H1 (cell line): ENCODE data around the gene ARHGEF12.

Experiments used
- BRCA1 ChIP-seq: IDR thresholded peaks from 2 replicates; pipeline ENCODE4 v1.6.1; 2012; ENCODE audit warnings: low read depth, low read length, improper control_type of control experiment
- CTCF ChIP-seq, 3 experiments: IDR thresholded peaks; 1 replicate in 2 of 3; 2 replicates in 1 of 3; pipeline versions ENCODE4 v1.5.1 to v1.6.1; 2011; ENCODE audit warnings: low read length in 3 of 3, mild to moderate bottlenecking in 3 of 3, inconsistent platforms in 2 of 3, low read depth in 1 of 3, moderate library complexity in 1 of 3; ENCODE audit not compliant: insufficient read depth in 1 of 3; ENCODE audit errors: control extremely low read depth in 1 of 3
- EP300 ChIP-seq, 2 experiments: IDR thresholded peaks; 1 replicate in 1 of 2; 2 replicates in 1 of 2; pipeline ENCODE4 v1.6.1; 2011 to 2012; ENCODE audit warnings: low read depth in 2 of 2, low read length in 2 of 2, mild to moderate bottlenecking in 2 of 2, borderline replicate concordance in 1 of 2, inconsistent platforms in 1 of 2, moderate library complexity in 1 of 2
- EZH2 ChIP-seq: fragments of 200-600 bp; sonication (generic); IDR thresholded peaks from 2 replicates; pipeline ENCODE4 v1.7.1; 2012; ENCODE audit warnings: low read depth, mild to moderate bottlenecking, moderate library complexity, low read length, inconsistent platforms; ENCODE audit not compliant: severe bottlenecking
- GABPA ChIP-seq: IDR thresholded peaks from 2 replicates; pipeline ENCODE4 v1.6.1; 2011; ENCODE audit warnings: mild to moderate bottlenecking, low read length, moderate library complexity, borderline replicate concordance; ENCODE audit not compliant: insufficient read depth
- JUN ChIP-seq: IDR thresholded peaks from 2 replicates; pipeline ENCODE4 v1.6.1; 2011; ENCODE audit warnings: low read depth, mild to moderate bottlenecking, improper control_type of control experiment, low read length
- KDM5A ChIP-seq: fragments of 200-600 bp; IDR thresholded peaks from 2 replicates; pipeline ENCODE4 v1.7.1; 2012; ENCODE audit warnings: mild to moderate bottlenecking, low read length, inconsistent platforms, mixed read lengths
- POLR2A ChIP-seq, 2 experiments: IDR thresholded peaks; 1 replicate in 1 of 2; 2 replicates in 1 of 2; pipeline ENCODE4 v1.6.1; 2011; ENCODE audit warnings: low read depth in 2 of 2, low read length in 2 of 2, mild to moderate bottlenecking in 2 of 2; ENCODE audit errors: control extremely low read depth in 1 of 2
- TCF12 ChIP-seq: IDR thresholded peaks from 2 replicates; pipeline ENCODE4 v1.6.1; 2011; ENCODE audit warnings: low read depth, mild to moderate bottlenecking, low read length
- TF ChIP-seq, protein P1 (sequence below): IDR thresholded peaks from 2 replicates; pipeline ENCODE4 v1.6.1; 2012; ENCODE audit warnings: inconsistent platforms
- TF ChIP-seq, protein P2 (sequence below): IDR thresholded peaks from 2 replicates; pipeline ENCODE4 v1.6.1; 2011; ENCODE audit warnings: low read length, improper control_type of control experiment

DNA sequence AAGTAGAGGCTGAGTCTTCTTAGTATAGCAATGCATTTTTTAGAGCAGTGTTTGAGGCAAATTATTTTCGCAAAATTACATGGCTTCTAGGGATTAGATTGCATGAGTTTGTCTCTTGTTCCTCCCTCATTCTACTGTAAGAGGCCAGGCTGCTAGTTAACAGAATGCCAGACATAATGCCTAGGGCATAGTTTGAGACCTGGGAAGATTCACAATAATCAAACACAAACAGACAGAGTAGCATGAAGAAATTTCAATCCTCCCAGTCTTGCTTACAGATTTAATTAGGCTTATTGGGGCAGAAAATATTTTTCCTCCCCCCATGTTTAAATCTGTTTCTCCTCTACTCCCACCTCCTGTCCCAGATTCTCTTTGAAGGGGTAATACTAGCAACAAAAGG is 48.3 kb downstream of the ARHGEF12 start:
- TF ChIP-seq, protein P1, sequence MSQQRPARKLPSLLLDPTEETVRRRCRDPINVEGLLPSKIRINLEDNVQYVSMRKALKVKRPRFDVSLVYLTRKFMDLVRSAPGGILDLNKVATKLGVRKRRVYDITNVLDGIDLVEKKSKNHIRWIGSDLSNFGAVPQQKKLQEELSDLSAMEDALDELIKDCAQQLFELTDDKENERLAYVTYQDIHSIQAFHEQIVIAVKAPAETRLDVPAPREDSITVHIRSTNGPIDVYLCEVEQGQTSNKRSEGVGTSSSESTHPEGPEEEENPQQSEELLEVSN: no peak
- TF ChIP-seq JUN (no peak), CTCF (IDR thresholded peaks at IDR 0.05; ENCODE audit: control extremely low read depth in 1 of 3, insufficient read depth in 1 of 3, low read depth in 1 of 3, low read length in 3 of 3) (no peak), EP300 (IDR thresholded peaks at IDR 0.05; ENCODE audit: borderline replicate concordance in 1 of 2, low read depth in 2 of 2, low read length in 2 of 2) (no peak), GABPA (no peak), BRCA1 (no peak), TCF12 (no peak), POLR2A (IDR thresholded peaks at IDR 0.05; ENCODE audit: control extremely low read depth in 1 of 2, low read depth in 2 of 2, low read length in 2 of 2) (no peak), KDM5A (no peak), EZH2 (no peak)
- TF ChIP-seq, protein P2, sequence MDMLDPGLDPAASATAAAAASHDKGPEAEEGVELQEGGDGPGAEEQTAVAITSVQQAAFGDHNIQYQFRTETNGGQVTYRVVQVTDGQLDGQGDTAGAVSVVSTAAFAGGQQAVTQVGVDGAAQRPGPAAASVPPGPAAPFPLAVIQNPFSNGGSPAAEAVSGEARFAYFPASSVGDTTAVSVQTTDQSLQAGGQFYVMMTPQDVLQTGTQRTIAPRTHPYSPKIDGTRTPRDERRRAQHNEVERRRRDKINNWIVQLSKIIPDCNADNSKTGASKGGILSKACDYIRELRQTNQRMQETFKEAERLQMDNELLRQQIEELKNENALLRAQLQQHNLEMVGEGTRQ: no peak
